GM21825 (cell line): ENCODE data around the gene PKNOX2.

Source experiments
- ATAC-seq: cut with Tn5 transposase; IDR thresholded peaks from one replicate; pipeline ENCODE4 v1.9.1; 2021; ENCODE audit warnings: mild to moderate bottlenecking, moderate library complexity; ENCODE audit not compliant: unreplicated experiment

PKNOX2 gene

GRCh38 chr11:125306476-125306875, 141.9 kb downstream of the PKNOX2 start:
- no peak for ATAC-seq

- ATAC-seq = no peak
Measured at GRCh38 chr11:125308246-125308645, 143.7 kb downstream of the PKNOX2 start.

GRCh38 chr11:125312391-125312790, 147.8 kb downstream of the PKNOX2 start:
- no peak for ATAC-seq

GRCh38 chr11:125312812-125313211, 148.3 kb downstream of the PKNOX2 start:
- ATAC-seq = no peak

- no peak for ATAC-seq
Measured at GRCh38 chr11:125313271-125314219, 149.0 kb downstream of the PKNOX2 start.

GRCh38 chr11:125314276-125315078, 149.9 kb downstream of the PKNOX2 start:
- no peak for ATAC-seq

DNA sequence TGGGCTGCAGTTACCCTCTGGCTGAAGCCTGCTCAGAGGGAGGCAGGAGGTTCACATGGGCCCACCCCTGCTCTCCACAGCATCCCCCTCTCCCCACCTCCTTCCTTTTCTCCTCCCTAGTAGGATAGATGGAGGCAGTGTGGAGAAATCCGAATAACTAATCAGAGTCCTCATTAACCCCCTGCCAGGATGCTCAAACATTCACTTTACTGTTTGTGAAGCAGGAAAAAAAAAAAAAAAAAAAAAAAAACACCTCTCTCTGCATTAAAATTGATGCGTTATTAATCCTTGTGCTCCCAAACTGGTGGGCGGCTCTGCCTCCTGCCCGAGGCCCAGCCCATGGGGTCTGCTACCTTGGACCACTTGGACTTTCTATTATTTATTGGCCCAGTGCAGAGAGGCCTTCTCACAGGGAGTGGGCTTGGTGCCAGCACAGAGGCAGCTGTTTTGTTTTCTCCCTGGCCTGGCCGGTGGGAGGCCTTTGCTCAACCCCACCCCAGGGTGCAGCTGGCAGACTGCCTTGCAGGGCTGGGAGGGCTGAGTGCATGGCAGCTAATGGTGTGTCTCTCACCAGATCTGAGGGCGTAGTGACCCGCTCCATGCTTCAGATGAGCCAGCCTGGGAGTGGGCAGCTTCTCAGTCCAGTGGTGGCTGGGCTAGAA, 150.7 kb downstream of the PKNOX2 start:
- ATAC-seq = no peak

DNA sequence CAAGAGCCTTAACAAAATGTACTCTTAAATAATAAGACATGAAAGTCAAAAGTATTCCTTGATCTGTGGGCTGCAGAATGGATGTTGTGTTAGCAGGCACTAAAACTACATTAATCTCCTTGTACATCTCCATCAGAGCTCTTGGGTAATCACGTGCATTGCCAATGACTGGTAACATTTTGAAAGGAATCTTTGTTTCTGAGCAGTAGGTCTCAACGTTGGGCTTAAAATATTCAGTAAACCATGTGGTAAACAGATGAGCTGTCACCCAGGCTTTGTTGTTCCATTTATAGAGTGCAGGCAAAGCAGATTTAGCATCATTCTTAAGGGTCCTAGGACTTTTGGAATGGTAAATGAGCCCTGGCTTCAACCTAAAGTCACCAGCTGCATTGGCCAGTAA, 152.9 kb downstream of the PKNOX2 start:
- ATAC-seq = no peak

- no peak for ATAC-seq
Measured at GRCh38 chr11:125319649-125320048, 155.1 kb downstream of the PKNOX2 start.

DNA sequence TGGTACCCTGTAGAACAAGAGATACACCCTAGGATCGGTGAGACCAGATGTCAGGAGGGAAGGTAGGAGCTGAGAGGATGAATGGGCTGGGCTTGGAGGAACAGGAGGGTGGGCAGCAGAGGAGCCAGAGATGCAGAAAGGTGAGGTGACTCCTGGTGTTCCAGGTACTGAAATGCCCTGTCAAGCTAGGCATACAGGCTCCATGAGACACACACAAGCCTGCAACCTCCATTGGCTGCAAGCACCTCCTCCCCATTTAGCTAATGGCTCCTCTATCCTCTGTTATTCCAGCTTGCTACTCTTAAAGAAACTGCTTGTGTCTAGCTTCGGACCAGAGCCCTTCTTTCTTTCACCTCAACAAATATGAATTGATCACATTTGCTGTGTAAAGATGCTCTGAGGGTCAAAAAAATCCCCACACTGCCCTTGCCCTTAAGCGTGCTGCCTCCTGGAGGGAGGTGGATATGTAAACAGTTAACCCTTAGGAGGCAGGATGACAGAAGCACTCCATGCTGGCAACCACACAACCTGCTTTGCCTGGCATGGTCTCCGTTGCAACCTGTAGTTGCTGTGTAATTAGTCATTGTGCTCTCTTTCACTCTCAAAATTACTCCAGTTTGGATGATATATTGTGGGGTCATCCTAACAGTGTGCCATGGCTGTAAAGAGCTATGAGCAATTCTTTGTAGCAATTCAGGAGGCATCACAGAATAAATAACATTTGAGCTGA, 156.0 kb downstream of the PKNOX2 start:
- ATAC-seq = no peak

DNA sequence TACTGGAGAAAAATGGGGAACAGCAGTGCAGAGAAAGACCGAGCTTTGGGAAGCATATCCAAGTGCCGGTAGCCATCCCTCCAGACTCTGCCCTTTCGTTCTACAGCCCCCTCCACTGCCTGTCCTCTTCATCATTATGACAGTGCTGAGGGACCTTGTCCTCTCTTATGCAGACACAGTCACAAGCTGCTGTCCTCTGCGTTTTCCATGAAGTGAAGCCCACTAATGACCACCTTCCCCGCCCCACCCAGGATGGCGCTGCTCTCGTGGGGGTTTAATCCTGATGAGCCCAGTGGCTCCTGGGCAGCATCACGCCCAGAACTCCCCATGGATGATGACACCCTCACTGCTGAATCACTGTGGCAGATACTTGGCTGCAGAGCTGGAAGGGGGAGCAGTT, 157.7 kb downstream of the PKNOX2 start:
- ATAC-seq = no peak

DNA sequence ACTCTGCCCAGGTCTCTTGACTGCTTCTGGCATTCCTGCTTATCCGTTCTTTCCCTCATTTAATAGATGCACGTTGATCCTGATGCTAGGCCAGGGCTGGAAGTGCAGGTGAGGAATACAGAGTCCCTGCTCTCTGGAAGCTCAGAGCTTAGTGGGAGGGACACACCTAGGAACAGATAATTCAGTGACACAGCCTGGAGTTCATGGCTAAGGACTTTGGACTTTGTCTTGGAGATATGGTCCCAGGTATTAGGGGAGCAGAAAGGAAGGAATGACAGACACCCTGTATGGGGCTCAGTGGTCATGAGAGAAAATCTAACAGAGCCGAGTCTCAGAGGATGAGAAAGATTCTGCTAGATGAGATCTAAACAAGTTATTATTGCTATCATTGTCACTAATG, 160.6 kb downstream of the PKNOX2 start:
- ATAC-seq = no peak

GRCh38 chr11:125326126-125326525, 161.6 kb downstream of the PKNOX2 start:
- no peak for ATAC-seq

DNA sequence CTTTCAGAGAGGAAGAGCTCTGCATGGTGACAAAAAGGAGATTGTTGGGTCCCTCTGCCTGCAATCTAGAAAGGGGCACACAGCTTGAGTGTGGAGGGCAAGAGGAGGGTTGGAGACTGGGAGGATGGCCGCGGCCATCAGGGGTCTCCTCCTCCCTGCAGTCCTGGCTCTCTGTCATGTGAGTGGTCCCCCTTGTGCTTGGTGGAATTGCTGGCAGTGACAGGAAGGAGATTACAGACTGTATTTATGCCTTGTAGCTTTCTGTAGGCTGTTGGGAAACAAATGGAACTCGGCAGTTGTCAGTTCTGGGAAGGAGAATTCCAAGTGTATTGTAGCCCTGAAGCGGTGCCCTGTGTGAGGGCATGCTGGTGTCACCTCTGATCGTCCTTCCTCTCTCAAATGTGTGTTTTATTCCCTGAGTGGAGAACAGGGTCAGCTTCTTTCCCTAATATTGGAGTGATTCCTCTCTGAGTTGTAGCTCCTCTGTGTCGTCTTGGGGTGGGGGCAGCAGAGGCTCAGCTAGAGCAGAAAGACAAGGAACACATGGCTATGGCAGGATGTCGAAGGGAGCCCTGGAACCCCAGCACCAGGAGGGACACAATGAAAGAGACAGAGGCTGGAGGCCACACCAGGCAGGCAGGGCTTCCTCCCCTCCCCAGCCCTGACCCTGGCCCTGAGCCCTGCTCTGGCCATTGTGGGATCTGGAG, 163.1 kb downstream of the PKNOX2 start:
- no peak for ATAC-seq

- ATAC-seq = no peak
Measured at GRCh38 chr11:125328225-125328580, 163.7 kb downstream of the PKNOX2 start.

- no peak for ATAC-seq
Measured at GRCh38 chr11:125329786-125330185, 165.2 kb downstream of the PKNOX2 start.

DNA sequence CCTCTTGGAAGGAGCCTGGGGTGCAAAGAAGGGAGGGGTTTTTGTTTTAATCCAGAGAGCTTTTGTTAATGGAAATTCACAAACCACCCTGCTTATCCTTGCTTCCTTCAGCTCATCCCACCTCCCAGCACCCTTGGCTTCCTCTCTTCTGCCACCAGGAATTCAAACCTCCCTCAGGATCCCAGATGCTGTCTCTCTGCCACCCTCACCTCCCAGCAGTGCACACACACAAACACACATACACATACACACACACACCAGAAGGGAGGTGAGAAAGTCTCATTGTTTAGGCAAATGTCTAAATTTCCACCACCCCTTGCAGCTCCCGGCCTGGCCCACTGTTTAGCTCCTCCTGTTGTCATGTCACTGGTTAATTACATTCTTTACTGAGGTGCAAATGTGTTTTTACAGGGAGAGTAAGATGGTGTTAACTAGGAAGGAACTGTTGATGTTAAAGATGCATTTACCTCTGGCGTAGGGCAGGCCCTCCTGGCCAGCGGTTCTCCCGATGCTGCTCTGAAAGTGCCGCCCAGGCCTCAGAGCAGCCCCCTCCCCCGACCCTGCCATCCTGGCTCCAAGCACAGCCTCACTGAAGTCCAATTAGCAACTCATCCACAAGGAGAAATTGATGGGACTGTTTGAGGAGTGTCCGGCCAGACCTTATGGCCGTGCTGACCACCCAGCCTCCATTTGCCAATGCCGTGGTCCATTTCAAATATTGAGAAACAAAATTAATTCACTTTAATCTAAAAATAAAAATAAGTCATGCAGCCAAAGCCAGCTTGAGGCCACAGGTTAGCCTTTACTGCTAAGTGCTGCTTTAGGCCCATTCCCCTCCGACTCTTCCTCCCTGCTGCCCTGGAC, 166.1 kb downstream of the PKNOX2 start:
- no peak for ATAC-seq

- ATAC-seq = no peak
Measured at GRCh38 chr11:125331357-125332035, 166.9 kb downstream of the PKNOX2 start.

DNA sequence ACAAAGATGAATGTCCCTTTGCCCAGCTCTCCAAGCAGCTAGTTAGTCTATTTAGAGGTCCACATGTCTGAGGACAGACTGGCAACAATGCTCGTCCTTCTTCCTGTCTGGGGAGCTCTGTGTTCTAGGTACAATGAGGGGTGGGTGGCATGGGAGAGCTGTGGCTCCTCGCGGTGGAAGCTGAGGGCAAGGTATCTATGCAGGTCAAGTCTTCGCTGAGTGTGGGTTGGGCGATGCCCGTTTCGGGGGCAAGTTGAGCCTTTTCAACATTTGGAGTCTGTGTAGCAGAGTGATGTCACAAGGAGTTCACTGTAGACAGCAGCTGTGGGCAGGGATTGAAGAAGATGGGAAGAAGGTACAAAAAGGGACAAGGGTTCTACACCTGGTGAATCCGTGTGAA, 168.3 kb downstream of the PKNOX2 start:
- no peak for ATAC-seq
